Keratinocyte (primary cell): ENCODE results near the gene TMEM132C. TPM values are rescaled to one million over a fixed set of nuclear protein-coding genes. Genes with fewer than 3 reads are reported as not detected.

ENCODE experiments used
- DNase-seq: peaks from one replicate; pipeline ENCODE4 v3.0.0-alpha.2; 2011; ENCODE audit warnings: low read depth, missing footprints, low spot score
- FAIRE-seq: peaks from 2 replicates; lab custom pipeline; 2011; peaks lifted over from hg19 to GRCh38; lab: Jason Lieb, UNC
- H2AFZ ChIP-seq: 2 replicates; pipeline ENCODE4 v1.6.0; 2012; ENCODE audit warnings: low read length, control low read depth, inconsistent platforms; ENCODE audit not compliant: control insufficient read depth
- H3K27ac ChIP-seq: 2 replicates; pipeline ENCODE4 v1.5.1; 2011; ENCODE audit warnings: low read length; ENCODE audit not compliant: control insufficient read depth, insufficient read depth
- H3K27me3 ChIP-seq: 3 replicates; pipeline ENCODE4 v1.6.0; 2011; ENCODE audit warnings: low read length; ENCODE audit not compliant: control insufficient read depth, insufficient read depth; ENCODE audit errors: extremely low read depth
- H3K36me3 ChIP-seq, 2 experiments: 2 replicates in 1 of 2; 3 replicates in 1 of 2; pipeline ENCODE4 v1.5.1; 2011; ENCODE audit warnings: low read length in 2 of 2, mild to moderate bottlenecking in 1 of 2; ENCODE audit not compliant: control insufficient read depth in 2 of 2, insufficient read depth in 2 of 2; ENCODE audit errors: extremely low read depth in 1 of 2
- H3K4me1 ChIP-seq: 3 replicates; pipeline ENCODE4 v1.5.1; 2011; ENCODE audit warnings: low read length; ENCODE audit not compliant: control insufficient read depth, insufficient read depth; ENCODE audit errors: extremely low read depth
- H3K4me2 ChIP-seq: 3 replicates; pipeline ENCODE4 v1.6.0; 2011; ENCODE audit warnings: low read depth, low read length; ENCODE audit not compliant: control insufficient read depth, insufficient read depth; ENCODE audit errors: extremely low read depth
- H3K4me3 ChIP-seq, 3 experiments: fragments of 200-600 bp in 1 of 3; sonication (generic) in 1 of 3; 2 replicates in 2 of 3; 3 replicates in 1 of 3; pipeline ENCODE4 v1.5.1; 2011 to 2016; ENCODE audit warnings: low read length in 3 of 3, mild to moderate bottlenecking in 3 of 3, control low read depth in 2 of 3, inconsistent platforms in 1 of 3, low read depth in 1 of 3, mixed read lengths in 1 of 3, mixed run types in 1 of 3, moderate library complexity in 1 of 3; ENCODE audit not compliant: control insufficient read depth in 2 of 3, insufficient read depth in 2 of 3; ENCODE audit errors: extremely low read depth in 1 of 3
- H3K79me2 ChIP-seq: 2 replicates; pipeline ENCODE4 v1.6.0; 2012; ENCODE audit warnings: low read length; ENCODE audit not compliant: control insufficient read depth, insufficient read depth
- H3K9ac ChIP-seq: 3 replicates; pipeline ENCODE4 v1.6.0; 2011; ENCODE audit warnings: low read length; ENCODE audit not compliant: control insufficient read depth, insufficient read depth; ENCODE audit errors: extremely low read depth
- H3K9me1 ChIP-seq: 3 replicates; pipeline ENCODE4 v1.6.0; 2011; ENCODE audit warnings: low read length; ENCODE audit not compliant: control insufficient read depth, insufficient read depth; ENCODE audit errors: extremely low read depth
- H3K9me3 ChIP-seq: 2 replicates; pipeline ENCODE4 v1.5.1; 2012; ENCODE audit warnings: low read depth, low read length; ENCODE audit not compliant: control insufficient read depth
- H4K20me1 ChIP-seq: 3 replicates; pipeline ENCODE4 v1.6.0; 2011; ENCODE audit warnings: low read length; ENCODE audit not compliant: control insufficient read depth, insufficient read depth; ENCODE audit errors: extremely low read depth
- CTCF ChIP-seq, 3 experiments: IDR thresholded peaks in 1 of 3; conservative IDR thresholded peaks in 1 of 3; optimal IDR thresholded peaks in 1 of 3; 2 replicates in 2 of 3; 3 replicates in 1 of 3; pipeline versions ENCODE3 to v1.5.1; 2011; ENCODE audit warnings: low read length in 3 of 3, mild to moderate bottlenecking in 3 of 3, moderate library complexity in 2 of 3, control low read depth in 1 of 3, inconsistent platforms in 1 of 3; ENCODE audit not compliant: insufficient read depth in 2 of 3; ENCODE audit errors: extremely low read depth in 1 of 3
- EZH2 ChIP-seq: IDR thresholded peaks from one replicate; pipeline ENCODE4 v1.6.1; 2012; ENCODE audit warnings: inconsistent platforms, mild to moderate bottlenecking, low read length, moderate library complexity
- dilution Hi-C: fragments of 300-500 bp; cut with MboI; formaldehyde crosslinking; loops from one replicate; pipeline ENCODE4 v1.7.0; 2020; ENCODE audit warnings: low sequenced_read_pairs; ENCODE audit not compliant: extremely low pct_ligation_motif_present
- polyA plus RNA-seq, 5 experiments: library from polyadenylated mRNA; depleted of rRNA in 3 of 5; stranded (reverse) in 3 of 5; stranded (forward) in 1 of 5; unstranded in 1 of 5; fragments of >200 nt; gene quantifications; 1 replicate in 1 of 5; 2 replicates in 3 of 5; 3 replicates in 1 of 5; pipeline versions ENCODE4 v1.2.1 to v1.2.3, GENCODE V29; 2011 to 2012; ENCODE audit warnings: missing spikeins in 2 of 5, low read depth in 1 of 5, low replicate concordance in 1 of 5

The TMEM132C gene
- polyA plus RNA-seq, 1 donor (not counting 4 experiments of a cell fraction or from before 2014, with no cell fraction given), result not detected

- DNase-seq (no peak), FAIRE-seq (no peak)
- Histone ChIP-seq H3K36me3 (no peaks in the 10 kb centered on the region), H3K9ac (no peak overlapping the region), H3K4me2 (no peak overlapping the region), H4K20me1 (no peaks in the 10 kb centered on the region), H2AFZ (no peak overlapping the region), H3K27ac (no peak overlapping the region), H3K4me1 (no peaks in the 10 kb centered on the region), H3K9me1 (no peaks in the 10 kb centered on the region), H3K27me3 (no peaks in the 10 kb centered on the region), H3K4me3 (no peak overlapping the region), H3K79me2 (no peaks in the 10 kb centered on the region), H3K9me3 (peaks cover 21% of the 10 kb centered on the region)
- dilution Hi-C loops, result no loop called here
- TF ChIP-seq CTCF (optimal IDR thresholded peaks at IDR 0.05 in 1 of 3, IDR thresholded peaks at IDR 0.05 in 1 of 3, conservative IDR thresholded peaks at IDR 0.05 in 1 of 3; ENCODE audit: extremely low read depth in 1 of 3, insufficient read depth in 2 of 3, low read length in 3 of 3) (no peak), EZH2 (no peak)
Observed at GRCh38 chr12:128468926-128469325, 202.0 kb downstream of the TMEM132C start.

DNA sequence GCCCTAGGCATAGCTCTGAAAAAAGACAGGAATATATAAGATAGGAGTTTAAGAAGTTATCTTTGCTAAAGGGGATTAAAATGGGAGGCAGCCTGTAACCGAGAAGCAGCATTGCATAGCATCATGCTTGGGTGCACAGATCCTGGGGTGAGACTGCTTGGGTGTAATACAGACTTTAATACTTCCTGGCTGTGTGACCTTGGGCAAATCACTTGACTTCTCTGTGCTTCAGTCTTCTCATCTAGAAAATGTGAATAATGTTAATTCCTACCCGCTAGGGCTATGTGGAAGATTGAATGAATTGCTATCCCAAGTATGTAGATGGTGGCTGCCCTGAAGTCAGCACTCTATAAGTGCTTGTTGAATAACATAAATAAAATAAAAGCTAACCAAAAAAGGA lies 204.5 kb downstream of the TMEM132C start:
- no peaks in the 10 kb centered on the region for H3K9me1 ChIP-seq
- no peak overlapping the region for H3K27ac ChIP-seq
- no peak for TF ChIP-seq CTCF (optimal IDR thresholded peaks at IDR 0.05 in 1 of 3, IDR thresholded peaks at IDR 0.05 in 1 of 3, conservative IDR thresholded peaks at IDR 0.05 in 1 of 3; ENCODE audit: extremely low read depth in 1 of 3, insufficient read depth in 2 of 3, low read length in 3 of 3)
- TF ChIP-seq EZH2, result no peak
- H4K20me1 ChIP-seq, result no peaks in the 10 kb centered on the region
- no peak overlapping the region for H2AFZ ChIP-seq
- H3K36me3 ChIP-seq, result no peaks in the 10 kb centered on the region
- no peaks in the 10 kb centered on the region for H3K79me2 ChIP-seq
- dilution Hi-C loops, result no loop called here
- FAIRE-seq (no peak), DNase-seq (no peak)
- H3K4me1 ChIP-seq, result no peaks in the 10 kb centered on the region
- H3K4me3 ChIP-seq, result no peak overlapping the region
- no peak overlapping the region for H3K9ac ChIP-seq
- H3K4me2 ChIP-seq, result no peak overlapping the region
- no peaks in the 10 kb centered on the region for H3K27me3 ChIP-seq
- peaks cover 9% of the 10 kb centered on the region for H3K9me3 ChIP-seq
